Heart left ventricle (tissue), 16 donors: ENCODE data around the gene TTC7B. TPM values are rescaled to one million over a fixed set of nuclear protein-coding genes. Genes with fewer than 3 reads are reported as not detected.
A peak's percentile ranks its signal among the peaks of the same experiment; 100 is the strongest.

Experiments
- ATAC-seq, 4 donors: fragments of 200-7000 bp; cut with Tn5 transposase; one replicate each; pipeline ENCODE4 v1.9.1; 2020 to 2022; ENCODE audit warnings: moderate library complexity in 4 of 4, mild to moderate bottlenecking in 3 of 4, moderate number of reproducible peaks in 1 of 4
- DNase-seq, 5 donors: peaks; one replicate each; pipeline ENCODE4 v3.0.0-alpha.2; 2020
- H3K27ac ChIP-seq, 12 donors: fragments of 200-600 bp; sonication (generic) in 4 of 12; one replicate each; pipeline versions ENCODE4 v1.5.0 to v1.8.0; 2016 to 2022; ENCODE audit warnings: mild to moderate bottlenecking in 2 of 12
- H3K27me3 ChIP-seq, 9 donors: fragments of 200-600 bp; sonication (generic) in 2 of 9; one replicate each; pipeline versions ENCODE4 v1.5.1 to v1.8.0; 2016 to 2022; ENCODE audit warnings: mild to moderate bottlenecking in 3 of 9
- H3K36me3 ChIP-seq, 9 donors: fragments of 200-600 bp; sonication (generic) in 2 of 9; one replicate each; pipeline versions ENCODE4 v1.5.0 to v1.8.0; 2018 to 2022; ENCODE audit warnings: mild to moderate bottlenecking in 2 of 9
- H3K4me1 ChIP-seq, 12 donors: fragments of 200-600 bp; sonication (generic) in 4 of 12; one replicate each; pipeline versions ENCODE4 v1.5.0 to v1.8.0; 2016 to 2022; ENCODE audit warnings: mild to moderate bottlenecking in 3 of 12
- H3K4me3 ChIP-seq, 12 donors: fragments of 200-600 bp; sonication (generic) in 4 of 12; one replicate each; pipeline versions ENCODE4 v1.5.0 to v1.8.0; 2017 to 2022; ENCODE audit warnings: mild to moderate bottlenecking in 9 of 12, moderate library complexity in 4 of 12
- H3K9me3 ChIP-seq, 12 donors: fragments of 200-600 bp; sonication (generic) in 4 of 12; one replicate each; pipeline versions ENCODE4 v1.5.0 to v1.8.0; 2016 to 2022; ENCODE audit warnings: mild to moderate bottlenecking in 1 of 12
- POLR2A ChIP-seq, 2 donors: fragments of 450-650 bp; IDR thresholded peaks; one replicate each; pipeline ENCODE4 v1.6.1; 2017; ENCODE audit warnings: antibody characterized with exemption in 2 of 2, mild to moderate bottlenecking in 2 of 2, moderate library complexity in 2 of 2
- WGBS, 4 donors: extraction: QIAGEN DNeasy Blood & Tissue Kit in 2 of 4; methylation state at CpG; one replicate each; pipeline versions ENCODE4 v1.1.5 to v1.1.7; 2013 to 2018; 5-methylcytosine and 5-hydroxymethylcytosine counted together
- intact Hi-C, 10 donors: fragments of 100-400 bp; cut with DNase I; formaldehyde crosslinking; loops; one replicate each; pipeline versions ENCODE4 v1.11.1 to v1.14.2; 2022
- polyA plus RNA-seq, 2 donors: library from polyadenylated mRNA; stranded (reverse); fragments of 200-250 nt; gene quantifications; one replicate each; pipeline ENCODE4 v1.2.3, GENCODE V29; 2013
- total RNA-seq, 9 donors: library from RNA; depleted of rRNA in 2 of 9; stranded (reverse); fragments of >200 nt in 2 of 9; fragmentation: NEBNext Ultra II Directional in 3 of 9; extraction: Animal tissue kit (Norgen Biotek cat#: 25700) in 3 of 9; gene quantifications; one replicate each; pipeline versions ENCODE4 v1.1.0 to v1.2.4, GENCODE V29; 2016 to 2023
- TF ChIP-seq, protein P1 (sequence below), 12 donors: fragments of 200-600 bp; sonication (generic) in 4 of 12; IDR thresholded peaks; one replicate each; pipeline versions ENCODE4 v1.5.0 to v1.8.0; 2018 to 2022; ENCODE audit warnings: antibody characterized with exemption in 12 of 12, mild to moderate bottlenecking in 5 of 12
- donor health status: ischemic (EF 13 %, LVEDD 7.1; RV severe dilation, severe dysfunction).
- donor health status: healthy with polysubstance abuse.
- donor health status: DM: no; HTN: yes; CAD: no.
- donor health status: DM: no; HTN: no; CAD: no.
- donor health status: ischemic (EF 25% LVEDD 6.9; RV normal size, moderate dysfunction).
- donor health status: ischemic (EF 25% LVEDD 5.7; RV mildly dilated, moderate dysfunction).
- donor health status: healthy.
- donor health status: DM: yes; HTN: yes; CAD: no.
- donor health status: ischemic (EF 35%, LVEDD 5.7; RV mildly dilated, moderate dysfunction).
- donor health status: nonischemic (EF 11% LVEDD 7.7; RV severe dilation, severe dysfunction).
- donor health status: DM: yes; HTN: yes; CAD: no.
- donor health status: PGD.
- donor health status: ischemic (EF 29% LVEDD 5.4; RV normal size, mild dysfunction).
- donor health status: nonischemic (EF 23%, LVEDD 6.1; RV moderate dilation, normal function).

The TTC7B gene
- total and polyA plus RNA-seq, 11 donors = 20.3 to 76.1 (median 62.6) TPM

DNA sequence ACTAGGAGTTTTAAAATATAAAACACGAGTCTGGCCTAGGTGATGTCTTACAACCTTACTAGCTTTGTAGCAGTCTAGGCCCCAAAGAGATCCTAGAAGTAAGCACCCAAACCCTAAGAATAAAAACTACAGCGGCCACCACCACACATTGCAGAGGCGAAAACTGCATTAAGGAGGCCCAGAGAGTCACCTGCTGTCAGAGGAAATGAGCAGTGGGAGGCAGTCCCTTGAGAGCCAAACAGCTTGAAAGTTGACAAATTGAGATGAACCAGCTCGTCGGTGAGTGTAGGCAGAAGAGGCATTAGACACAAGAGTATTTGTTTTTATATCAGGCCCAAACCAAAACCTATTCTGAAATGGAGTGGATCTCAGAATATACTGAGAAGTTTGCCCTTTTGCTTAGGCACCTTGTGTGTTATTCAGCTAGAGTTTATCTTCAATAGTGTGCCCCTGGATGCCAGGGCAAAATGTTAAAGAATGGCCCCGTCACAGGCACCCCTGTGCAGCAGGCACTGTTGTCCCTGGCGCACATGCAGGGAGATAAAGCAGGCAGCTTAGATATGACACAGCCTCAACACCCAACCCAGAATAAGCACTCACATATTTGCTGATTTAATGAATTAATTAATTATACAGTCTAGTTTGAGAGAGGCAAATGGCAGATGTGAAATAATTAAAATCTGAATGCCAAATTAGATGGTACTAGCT is 56.7 kb downstream of the TTC7B start:
- intact Hi-C loops = loop anchor here (2.0 to 10.0 kb wide), 17 partner anchors 48 to 462 kb away; partner anchors contain the start of genes CALM1 (in 7 of the 10), TTC7B (in 4 of the 10) and NRDE2 (in 1 of the 10)
- ATAC-seq (peak; percentile 33 to 63 (median 53)), DNase-seq (peak in 2 of 5 donors; percentile 56 to 65)
- peaks cover 0 to 22% (median 15%) of the 10 kb centered on the region in 12 donors for H3K9me3 ChIP-seq
- H3K27ac ChIP-seq = peak overlapping the region; percentile 91 to 98 (median 94)
- TF ChIP-seq POLR2A (IDR thresholded peaks at IDR 0.05) = no peak
- TF ChIP-seq, protein P1, sequence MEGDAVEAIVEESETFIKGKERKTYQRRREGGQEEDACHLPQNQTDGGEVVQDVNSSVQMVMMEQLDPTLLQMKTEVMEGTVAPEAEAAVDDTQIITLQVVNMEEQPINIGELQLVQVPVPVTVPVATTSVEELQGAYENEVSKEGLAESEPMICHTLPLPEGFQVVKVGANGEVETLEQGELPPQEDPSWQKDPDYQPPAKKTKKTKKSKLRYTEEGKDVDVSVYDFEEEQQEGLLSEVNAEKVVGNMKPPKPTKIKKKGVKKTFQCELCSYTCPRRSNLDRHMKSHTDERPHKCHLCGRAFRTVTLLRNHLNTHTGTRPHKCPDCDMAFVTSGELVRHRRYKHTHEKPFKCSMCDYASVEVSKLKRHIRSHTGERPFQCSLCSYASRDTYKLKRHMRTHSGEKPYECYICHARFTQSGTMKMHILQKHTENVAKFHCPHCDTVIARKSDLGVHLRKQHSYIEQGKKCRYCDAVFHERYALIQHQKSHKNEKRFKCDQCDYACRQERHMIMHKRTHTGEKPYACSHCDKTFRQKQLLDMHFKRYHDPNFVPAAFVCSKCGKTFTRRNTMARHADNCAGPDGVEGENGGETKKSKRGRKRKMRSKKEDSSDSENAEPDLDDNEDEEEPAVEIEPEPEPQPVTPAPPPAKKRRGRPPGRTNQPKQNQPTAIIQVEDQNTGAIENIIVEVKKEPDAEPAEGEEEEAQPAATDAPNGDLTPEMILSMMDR (IDR thresholded peaks at IDR 0.05) = no peak
- no peaks in the 10 kb centered on the region for H3K27me3 ChIP-seq
- H3K4me3 ChIP-seq = peak overlapping the region in 9 of 12 donors; percentile 53 to 74 (median 65)
- 39 to 51% (median 40%) methylated on average over 7 of the region's 7 CpGs for WGBS, 4 donors
- peaks cover 0 to 10% (median 0%) of the 10 kb centered on the region in 9 donors for H3K36me3 ChIP-seq
- H3K4me1 ChIP-seq = peaks cover 0 to 31% (median 22%) of the 10 kb centered on the region in 12 donors

DNA sequence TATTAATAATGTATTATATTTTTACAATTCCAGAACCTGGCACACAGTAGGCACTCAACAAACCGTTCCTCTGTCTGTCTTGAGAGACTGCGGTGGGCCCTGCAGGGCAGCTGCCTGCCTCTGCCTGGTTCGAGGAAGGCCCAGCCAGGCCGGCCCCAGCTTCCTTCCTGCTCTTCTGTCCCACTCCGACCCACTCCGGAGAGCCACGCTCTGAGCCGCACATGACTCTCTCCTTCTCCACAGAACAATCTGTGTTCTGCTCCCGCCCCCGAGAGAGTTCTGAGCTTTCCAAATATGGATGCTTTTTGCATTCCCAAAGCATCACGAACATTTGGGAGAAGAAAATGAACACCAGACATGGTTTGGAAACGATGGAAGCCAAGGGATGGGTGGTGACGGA is 57.3 kb downstream of the TTC7B start:
- H3K36me3 ChIP-seq = peaks cover 0 to 9% (median 0%) of the 10 kb centered on the region in 9 donors
- H3K27ac ChIP-seq = peak overlapping the region; percentile 91 to 98 (median 94)
- no peaks in the 10 kb centered on the region for H3K27me3 ChIP-seq
- peak; percentile 76 to 83 (median 77) for DNase-seq
- H3K4me1 ChIP-seq = peaks cover 0 to 31% (median 22%) of the 10 kb centered on the region in 12 donors
- ATAC-seq = peak; percentile 53 to 85 (median 76)
- intact Hi-C loops = loop anchor here (1.0 to 10.0 kb wide), 15 partner anchors 58 to 462 kb away; partner anchors contain the start of genes CALM1 (in 7 of the 10), NRDE2 (in 1 of the 10) and TTC7B (in 1 of the 10)
- 14 to 27% (median 18%) methylated on average over 13 of the region's 13 CpGs for WGBS, 4 donors
- no peak for TF ChIP-seq POLR2A (IDR thresholded peaks at IDR 0.05)
- TF ChIP-seq, protein P1 (IDR thresholded peaks at IDR 0.05) = no peak
- peaks cover 0 to 16% (median 13%) of the 10 kb centered on the region in 12 donors for H3K9me3 ChIP-seq
- H3K4me3 ChIP-seq = peak overlapping the region; percentile 15 to 74 (median 61)

DNA sequence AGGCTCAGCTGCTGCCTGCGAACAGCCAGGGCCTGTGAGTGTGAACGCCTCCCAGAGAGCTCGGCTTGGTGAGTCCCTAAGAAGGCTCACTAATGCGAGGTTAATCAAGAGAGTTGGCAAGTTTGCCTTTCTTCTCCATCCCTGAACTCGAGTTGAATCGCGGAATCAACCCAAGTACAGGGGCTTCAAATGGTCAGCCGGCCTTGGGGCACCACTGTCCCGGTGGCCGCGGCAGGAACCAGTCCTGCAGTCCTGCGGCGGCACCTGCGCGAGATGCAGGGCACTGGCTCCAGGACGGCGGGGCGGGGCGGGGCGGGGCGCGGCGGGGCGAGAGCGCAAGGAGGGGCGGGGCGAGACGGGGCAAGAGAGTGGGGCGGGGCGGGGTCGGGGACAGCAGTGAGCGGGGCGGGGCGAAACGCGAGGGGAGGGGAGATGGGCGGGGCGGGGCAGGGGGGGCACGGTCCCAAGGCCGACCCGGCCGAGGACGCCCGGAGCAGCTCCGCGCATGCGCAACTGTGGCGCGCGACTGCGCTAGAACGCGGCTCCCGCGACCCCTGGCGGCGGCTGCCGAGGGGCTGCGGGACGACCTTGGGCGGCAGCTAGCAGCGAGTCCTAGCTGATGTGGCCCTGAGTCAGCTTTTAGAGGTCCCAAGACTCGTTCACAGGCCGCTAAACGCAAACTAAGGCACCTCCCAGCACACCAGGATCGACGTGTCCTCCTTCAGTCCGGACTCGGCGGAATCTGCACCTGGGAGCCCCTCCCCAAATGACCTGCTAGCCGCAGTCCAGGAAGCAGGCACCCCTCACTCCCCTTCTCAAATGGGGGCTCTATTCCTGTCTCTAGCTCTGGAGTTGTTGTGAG is 58.0 kb downstream of the TTC7B start:
- Histone ChIP-seq H3K36me3 (peaks cover 0 to 5% (median 0%) of the 10 kb centered on the region in 9 donors), H3K27me3 (no peaks in the 10 kb centered on the region), H3K4me3 (peak overlapping the region; percentile 15 to 74 (median 61)), H3K4me1 (peaks cover 0 to 31% (median 22%) of the 10 kb centered on the region in 12 donors), H3K9me3 (peaks cover 0 to 9% (median 6%) of the 10 kb centered on the region in 12 donors), H3K27ac (peak overlapping the region; percentile 91 to 98 (median 94))
- WGBS, 4 donors = 2 to 6% (median 2%) methylated on average over 29 to 70 of the region's 71 CpGs
- intact Hi-C loops = loop anchor here (1.0 to 10.0 kb wide), 15 partner anchors 59 to 461 kb away; partner anchors contain the start of genes CALM1 (in 7 of the 10), NRDE2 (in 1 of the 10) and TTC7B (in 1 of the 10)
- TF ChIP-seq POLR2A (IDR thresholded peaks at IDR 0.05) = peak in 1 of 2 donors; percentile 57
- TF ChIP-seq, protein P1 (IDR thresholded peaks at IDR 0.05) = peak; percentile 81 to 97 (median 92)
- DNase-seq = peak; percentile 92 to 98 (median 95)
- ATAC-seq = peak; percentile 75 to 92 (median 91)
